ENCODE measurements around the gene SSBP1. TPM values are rescaled to one million over a fixed set of nuclear protein-coding genes. Genes with fewer than 3 reads are reported as not detected.

Gene SSBP1
- total and polyA plus RNA-seq, 2 experiments from 2014 or later: 113 to 278 TPM

DNA sequence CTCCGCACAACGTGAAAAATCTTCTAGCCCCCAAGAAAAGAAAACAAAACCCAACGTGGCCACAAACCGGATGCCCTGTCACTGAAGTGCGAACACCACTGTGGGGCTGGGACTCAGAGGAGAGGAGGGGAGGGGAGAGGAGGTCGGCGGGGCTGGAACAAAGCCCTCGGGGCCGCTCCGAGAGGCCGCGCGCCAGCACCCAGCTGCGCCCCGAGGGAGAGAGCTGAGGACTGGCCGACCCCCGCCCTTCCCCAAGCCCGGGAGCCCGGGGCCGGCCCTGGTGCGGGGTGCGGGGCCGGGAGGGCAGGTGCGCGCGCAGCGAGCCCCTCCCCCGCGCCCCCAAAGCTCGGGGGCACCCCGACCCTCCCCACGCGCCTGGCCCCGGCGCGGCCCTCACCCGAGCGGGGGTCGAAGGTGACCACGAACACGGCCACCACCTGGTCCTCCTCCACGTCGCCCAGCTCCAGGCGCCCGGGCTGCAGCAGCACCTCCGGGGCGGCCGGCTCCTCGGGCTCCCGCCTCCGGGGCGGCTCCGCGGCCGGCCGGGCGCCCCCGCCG lies 36.6 kb upstream of the SSBP1 start:
- peak overlapping the region; percentile 71 for H3K9ac ChIP-seq

DNA sequence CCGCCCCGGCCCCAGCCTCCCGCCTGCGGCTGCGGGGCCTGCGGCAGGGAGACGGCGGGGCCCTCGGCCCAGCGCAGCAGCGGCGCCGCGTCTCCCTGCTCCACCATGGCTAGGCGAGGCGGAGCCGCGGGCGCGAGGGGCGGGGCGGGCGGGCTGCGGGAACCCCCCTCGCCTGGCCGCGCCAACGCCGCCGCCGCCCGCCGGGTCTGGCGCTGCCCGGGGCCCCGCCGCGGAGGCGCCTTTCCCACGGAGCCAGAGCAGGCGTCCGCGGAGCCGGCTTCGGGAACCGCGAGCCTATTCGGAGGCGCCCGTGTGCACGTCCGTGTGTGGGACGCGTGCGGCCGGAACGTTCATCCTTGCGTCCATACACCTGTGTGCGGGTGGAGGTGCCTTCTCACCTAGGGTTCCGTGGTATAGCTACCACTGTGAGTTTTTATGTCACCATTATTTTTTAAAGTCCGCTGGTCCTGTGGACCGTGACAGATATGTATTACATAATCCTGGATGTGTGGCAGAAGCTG lies 36.1 kb upstream of the SSBP1 start, which contains the start of gene DENND11:
TSS of gene DENND11 (minus strand) at position 120 of the 521 bp plus-strand sequence. CDS start at position 107, 13 bp downstream.
- DNase-seq: peak; percentile 80
- H3K9me3 ChIP-seq (ENCODE audit: low read depth): no peaks in the 10 kb centered on the region
- 1 to 4% methylated on average over 17 to 37 of the region's 62 CpGs for WGBS, 2 experiments (ENCODE audit: low coverage in 1 of 2, low lambda C conversion rate in 2 of 2, missing lambda C conversion rate in 2 of 2)

More for the DNA sequence above, 36.6 kb upstream of the SSBP1 start:
- no peaks in the 10 kb centered on the region for H3K4me1 ChIP-seq (ENCODE audit: insufficient read depth)
- H3F3A ChIP-seq (ENCODE audit: insufficient read depth): no peaks in the 10 kb centered on the region; the same call in 1 of the 2 replicates
- no peak overlapping the region for H3K27ac ChIP-seq
- H2AFZ ChIP-seq: peak overlapping the region; percentile 86
- H3K27me3 ChIP-seq (replicated peaks; ENCODE audit: insufficient read depth): no peaks in the 10 kb centered on the region
- H3K79me2 ChIP-seq (ENCODE audit: insufficient read depth): no peaks in the 10 kb centered on the region
- no peaks in the 10 kb centered on the region for H4K20me1 ChIP-seq (ENCODE audit: insufficient read depth)
- H3K9me3 ChIP-seq (ENCODE audit: low read depth): no peaks in the 10 kb centered on the region
- no peaks in the 10 kb centered on the region for H3K9me2 ChIP-seq (ENCODE audit: insufficient read depth)
- 0 to 2% methylated on average over 1 to 18 of the region's 59 CpGs for WGBS, 2 experiments (ENCODE audit: low coverage in 1 of 2, low lambda C conversion rate in 2 of 2, missing lambda C conversion rate in 2 of 2)
- no peak for TF ChIP-seq EZH2phosphoT487 (IDR thresholded peaks at IDR 0.05; ENCODE audit: insufficient read depth, low read depth)
- no peak for TF ChIP-seq EZH2 (IDR thresholded peaks at IDR 0.05; ENCODE audit: insufficient read depth, poor library complexity, severe bottlenecking)
- H3K4me2 ChIP-seq (ENCODE audit: unreplicated experiment): peak overlapping the region; percentile 50
- H3K4me3 ChIP-seq: peak overlapping the region; percentile 76
- in situ Hi-C loops (cut with MboI): no loop called here
- peak; percentile 66 for DNase-seq
- H3K36me3 ChIP-seq (ENCODE audit: low read depth): no peaks in the 10 kb centered on the region

DNA sequence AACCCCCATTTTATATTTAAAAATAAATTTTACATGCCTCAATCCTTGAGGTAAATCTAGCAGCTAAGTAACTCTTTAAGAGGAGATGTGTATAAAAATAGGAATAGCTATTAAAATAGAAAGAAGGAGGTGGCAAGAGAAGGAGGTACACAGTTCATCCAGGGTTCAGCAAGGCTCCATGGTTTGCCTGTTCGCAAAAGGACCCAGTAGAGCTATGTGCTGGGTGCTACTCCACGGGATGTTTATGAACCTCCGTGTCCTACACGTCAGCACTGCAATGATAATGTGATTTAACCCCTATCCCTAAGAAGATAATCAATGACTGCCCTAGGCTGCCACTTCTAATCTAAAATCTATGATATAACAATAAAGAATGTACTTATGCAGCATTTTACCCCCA lies 35.3 kb upstream of the SSBP1 start:
- Histone ChIP-seq H2AFZ (peak overlapping the region; percentile 80), H3K27ac (no peak overlapping the region), H4K20me1 (ENCODE audit: insufficient read depth) (no peaks in the 10 kb centered on the region), H3K36me3 (ENCODE audit: low read depth) (no peaks in the 10 kb centered on the region), H3K27me3 (replicated peaks; ENCODE audit: insufficient read depth) (no peaks in the 10 kb centered on the region), H3K4me1 (ENCODE audit: insufficient read depth) (no peaks in the 10 kb centered on the region), H3K9me2 (ENCODE audit: insufficient read depth) (no peaks in the 10 kb centered on the region), H3K4me3 (peak overlapping the region; percentile 79), H3K9ac (no peak overlapping the region), H3K79me2 (ENCODE audit: insufficient read depth) (no peaks in the 10 kb centered on the region), H3F3A (ENCODE audit: insufficient read depth) (no peaks in the 10 kb centered on the region; the same call in 1 of the 2 replicates), H3K9me3 (ENCODE audit: low read depth) (no peaks in the 10 kb centered on the region), H3K4me2 (ENCODE audit: unreplicated experiment) (no peak overlapping the region)
- DNase-seq: no peak
- in situ Hi-C loops (cut with MboI): no loop called here
- WGBS, 2 experiments (ENCODE audit: low coverage in 1 of 2, low lambda C conversion rate in 2 of 2, missing lambda C conversion rate in 2 of 2): 28 to 33% methylated on average over 4 of the region's 4 CpGs
- TF ChIP-seq EZH2phosphoT487 (IDR thresholded peaks at IDR 0.05; ENCODE audit: insufficient read depth, low read depth) (no peak), EZH2 (IDR thresholded peaks at IDR 0.05; ENCODE audit: insufficient read depth, poor library complexity, severe bottlenecking) (no peak)

More for the DNA sequence above, 36.1 kb upstream of the SSBP1 start, which contains the start of gene DENND11:
- peak within 1 kb of the TSS; percentile 79 for H3K4me3 ChIP-seq
- no peaks in the 10 kb centered on the region for H3K9me2 ChIP-seq (ENCODE audit: insufficient read depth)
- H3K27ac ChIP-seq: no peak within 1 kb of the TSS
- no peaks in the 10 kb centered on the region for H3K79me2 ChIP-seq (ENCODE audit: insufficient read depth)
- no peaks in the 10 kb centered on the region; the same call in 1 of the 2 replicates for H3F3A ChIP-seq (ENCODE audit: insufficient read depth)
- H3K4me2 ChIP-seq (ENCODE audit: unreplicated experiment): peak within 1 kb of the TSS; percentile 91
- peak within 1 kb of the TSS; percentile 86 for H2AFZ ChIP-seq
- no peaks in the 10 kb centered on the region for H3K4me1 ChIP-seq (ENCODE audit: insufficient read depth)
- H3K9ac ChIP-seq: peak within 1 kb of the TSS; percentile 71
- H3K27me3 ChIP-seq (replicated peaks; ENCODE audit: insufficient read depth): no peaks in the 10 kb centered on the region
- TF ChIP-seq EZH2phosphoT487 (IDR thresholded peaks at IDR 0.05; ENCODE audit: insufficient read depth, low read depth) (no peak), EZH2 (IDR thresholded peaks at IDR 0.05; ENCODE audit: insufficient read depth, poor library complexity, severe bottlenecking) (no peak)
- no peaks in the 10 kb centered on the region for H4K20me1 ChIP-seq (ENCODE audit: insufficient read depth)
- H3K36me3 ChIP-seq (ENCODE audit: low read depth): no peaks in the 10 kb centered on the region
- in situ Hi-C loops (cut with MboI): no loop called here

DNA sequence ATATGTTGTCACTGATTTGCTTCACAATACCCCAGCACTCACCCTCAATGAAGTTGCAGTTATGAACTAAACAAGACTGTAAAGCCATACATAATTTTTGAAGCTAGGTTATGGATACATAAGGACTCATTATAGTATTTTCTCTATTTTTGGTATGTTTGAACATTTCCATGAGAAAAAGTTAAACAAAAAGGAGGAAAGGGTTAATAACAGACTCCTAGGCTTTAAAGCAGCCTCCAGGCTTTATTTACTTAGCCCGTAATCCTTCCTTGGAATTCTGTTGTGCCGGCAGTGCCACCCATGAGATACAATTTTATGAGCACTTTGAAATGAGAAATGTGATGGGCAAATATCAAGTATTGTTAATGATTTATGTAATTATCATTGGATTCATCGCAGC lies 34.0 kb upstream of the SSBP1 start:
- Histone ChIP-seq H3K27me3 (replicated peaks; ENCODE audit: insufficient read depth) (no peaks in the 10 kb centered on the region), H3K27ac (no peak overlapping the region), H3K9me3 (ENCODE audit: low read depth) (no peaks in the 10 kb centered on the region), H3K9me2 (ENCODE audit: insufficient read depth) (no peaks in the 10 kb centered on the region), H3K4me3 (no peak overlapping the region), H3K4me2 (ENCODE audit: unreplicated experiment) (no peak overlapping the region), H3K9ac (no peak overlapping the region), H4K20me1 (ENCODE audit: insufficient read depth) (no peaks in the 10 kb centered on the region), H3K4me1 (ENCODE audit: insufficient read depth) (no peaks in the 10 kb centered on the region), H2AFZ (no peak overlapping the region), H3K79me2 (ENCODE audit: insufficient read depth) (no peaks in the 10 kb centered on the region), H3F3A (ENCODE audit: insufficient read depth) (no peaks in the 10 kb centered on the region; the same call in 1 of the 2 replicates), H3K36me3 (ENCODE audit: low read depth) (no peaks in the 10 kb centered on the region)
- TF ChIP-seq EZH2phosphoT487 (IDR thresholded peaks at IDR 0.05; ENCODE audit: insufficient read depth, low read depth) (no peak), EZH2 (IDR thresholded peaks at IDR 0.05; ENCODE audit: insufficient read depth, poor library complexity, severe bottlenecking) (no peak)
- WGBS, 2 experiments (ENCODE audit: low coverage in 1 of 2, low lambda C conversion rate in 2 of 2, missing lambda C conversion rate in 2 of 2): 61 to 62% methylated on average over 3 of the region's 3 CpGs
- in situ Hi-C loops (cut with MboI): no loop called here
- no peak for DNase-seq

Measured in GM23248 (cell line).